Measurements from ENCODE around the gene VAV1. TPM values are rescaled to one million over a fixed set of nuclear protein-coding genes. Genes with fewer than 3 reads are reported as not detected.

VAV1 gene
- total and polyA plus RNA-seq, 9 of the 15 experiments (the other 6 are each of a cell fraction or from before 2014, with no cell fraction given) = 0.46 to 20.1 (median 11.1) TPM

DNA sequence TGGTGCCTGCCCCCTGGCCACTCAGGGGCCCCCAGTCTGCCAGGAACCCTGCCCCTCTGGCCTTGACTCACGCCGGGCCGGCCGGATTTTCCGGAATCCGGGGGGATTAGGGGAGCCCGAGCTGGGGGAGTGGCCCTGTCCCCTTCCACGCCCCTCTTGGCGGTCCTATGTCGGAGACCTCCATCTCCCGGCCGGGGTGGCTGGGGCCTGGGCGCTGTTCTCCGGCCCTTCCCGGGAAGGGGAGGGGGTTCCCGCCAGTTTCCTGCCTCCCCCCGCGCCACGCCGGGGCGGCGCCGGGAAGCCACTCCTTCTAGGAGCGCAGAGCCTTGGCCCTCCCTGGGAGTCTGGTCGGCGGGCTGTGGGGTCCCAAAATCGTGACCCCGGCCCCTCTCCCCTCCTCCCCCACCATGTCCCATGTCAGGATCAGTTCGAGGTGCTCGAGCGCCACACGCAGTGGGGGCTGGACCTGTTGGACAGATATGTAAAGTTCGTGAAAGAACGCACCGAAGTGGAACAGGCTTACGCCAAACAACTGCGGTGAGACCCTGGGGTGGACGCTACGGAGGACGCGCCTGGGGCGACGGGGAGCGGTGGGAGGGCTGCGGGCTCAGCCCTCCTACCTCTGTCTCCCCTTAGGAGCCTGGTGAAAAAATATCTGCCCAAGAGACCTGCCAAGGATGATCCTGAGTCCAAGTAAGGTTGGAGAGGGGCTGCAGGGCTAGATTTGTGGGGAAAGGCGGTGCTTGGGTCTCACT lies 31.7 kb upstream of the VAV1 start (continued):
- TF ChIP-seq, protein P1, sequence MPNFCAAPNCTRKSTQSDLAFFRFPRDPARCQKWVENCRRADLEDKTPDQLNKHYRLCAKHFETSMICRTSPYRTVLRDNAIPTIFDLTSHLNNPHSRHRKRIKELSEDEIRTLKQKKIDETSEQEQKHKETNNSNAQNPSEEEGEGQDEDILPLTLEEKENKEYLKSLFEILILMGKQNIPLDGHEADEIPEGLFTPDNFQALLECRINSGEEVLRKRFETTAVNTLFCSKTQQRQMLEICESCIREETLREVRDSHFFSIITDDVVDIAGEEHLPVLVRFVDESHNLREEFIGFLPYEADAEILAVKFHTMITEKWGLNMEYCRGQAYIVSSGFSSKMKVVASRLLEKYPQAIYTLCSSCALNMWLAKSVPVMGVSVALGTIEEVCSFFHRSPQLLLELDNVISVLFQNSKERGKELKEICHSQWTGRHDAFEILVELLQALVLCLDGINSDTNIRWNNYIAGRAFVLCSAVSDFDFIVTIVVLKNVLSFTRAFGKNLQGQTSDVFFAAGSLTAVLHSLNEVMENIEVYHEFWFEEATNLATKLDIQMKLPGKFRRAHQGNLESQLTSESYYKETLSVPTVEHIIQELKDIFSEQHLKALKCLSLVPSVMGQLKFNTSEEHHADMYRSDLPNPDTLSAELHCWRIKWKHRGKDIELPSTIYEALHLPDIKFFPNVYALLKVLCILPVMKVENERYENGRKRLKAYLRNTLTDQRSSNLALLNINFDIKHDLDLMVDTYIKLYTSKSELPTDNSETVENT (CRISPR knock-in tag; IDR thresholded peaks at IDR 0.05) = no peak
- TF ChIP-seq, protein P2, sequence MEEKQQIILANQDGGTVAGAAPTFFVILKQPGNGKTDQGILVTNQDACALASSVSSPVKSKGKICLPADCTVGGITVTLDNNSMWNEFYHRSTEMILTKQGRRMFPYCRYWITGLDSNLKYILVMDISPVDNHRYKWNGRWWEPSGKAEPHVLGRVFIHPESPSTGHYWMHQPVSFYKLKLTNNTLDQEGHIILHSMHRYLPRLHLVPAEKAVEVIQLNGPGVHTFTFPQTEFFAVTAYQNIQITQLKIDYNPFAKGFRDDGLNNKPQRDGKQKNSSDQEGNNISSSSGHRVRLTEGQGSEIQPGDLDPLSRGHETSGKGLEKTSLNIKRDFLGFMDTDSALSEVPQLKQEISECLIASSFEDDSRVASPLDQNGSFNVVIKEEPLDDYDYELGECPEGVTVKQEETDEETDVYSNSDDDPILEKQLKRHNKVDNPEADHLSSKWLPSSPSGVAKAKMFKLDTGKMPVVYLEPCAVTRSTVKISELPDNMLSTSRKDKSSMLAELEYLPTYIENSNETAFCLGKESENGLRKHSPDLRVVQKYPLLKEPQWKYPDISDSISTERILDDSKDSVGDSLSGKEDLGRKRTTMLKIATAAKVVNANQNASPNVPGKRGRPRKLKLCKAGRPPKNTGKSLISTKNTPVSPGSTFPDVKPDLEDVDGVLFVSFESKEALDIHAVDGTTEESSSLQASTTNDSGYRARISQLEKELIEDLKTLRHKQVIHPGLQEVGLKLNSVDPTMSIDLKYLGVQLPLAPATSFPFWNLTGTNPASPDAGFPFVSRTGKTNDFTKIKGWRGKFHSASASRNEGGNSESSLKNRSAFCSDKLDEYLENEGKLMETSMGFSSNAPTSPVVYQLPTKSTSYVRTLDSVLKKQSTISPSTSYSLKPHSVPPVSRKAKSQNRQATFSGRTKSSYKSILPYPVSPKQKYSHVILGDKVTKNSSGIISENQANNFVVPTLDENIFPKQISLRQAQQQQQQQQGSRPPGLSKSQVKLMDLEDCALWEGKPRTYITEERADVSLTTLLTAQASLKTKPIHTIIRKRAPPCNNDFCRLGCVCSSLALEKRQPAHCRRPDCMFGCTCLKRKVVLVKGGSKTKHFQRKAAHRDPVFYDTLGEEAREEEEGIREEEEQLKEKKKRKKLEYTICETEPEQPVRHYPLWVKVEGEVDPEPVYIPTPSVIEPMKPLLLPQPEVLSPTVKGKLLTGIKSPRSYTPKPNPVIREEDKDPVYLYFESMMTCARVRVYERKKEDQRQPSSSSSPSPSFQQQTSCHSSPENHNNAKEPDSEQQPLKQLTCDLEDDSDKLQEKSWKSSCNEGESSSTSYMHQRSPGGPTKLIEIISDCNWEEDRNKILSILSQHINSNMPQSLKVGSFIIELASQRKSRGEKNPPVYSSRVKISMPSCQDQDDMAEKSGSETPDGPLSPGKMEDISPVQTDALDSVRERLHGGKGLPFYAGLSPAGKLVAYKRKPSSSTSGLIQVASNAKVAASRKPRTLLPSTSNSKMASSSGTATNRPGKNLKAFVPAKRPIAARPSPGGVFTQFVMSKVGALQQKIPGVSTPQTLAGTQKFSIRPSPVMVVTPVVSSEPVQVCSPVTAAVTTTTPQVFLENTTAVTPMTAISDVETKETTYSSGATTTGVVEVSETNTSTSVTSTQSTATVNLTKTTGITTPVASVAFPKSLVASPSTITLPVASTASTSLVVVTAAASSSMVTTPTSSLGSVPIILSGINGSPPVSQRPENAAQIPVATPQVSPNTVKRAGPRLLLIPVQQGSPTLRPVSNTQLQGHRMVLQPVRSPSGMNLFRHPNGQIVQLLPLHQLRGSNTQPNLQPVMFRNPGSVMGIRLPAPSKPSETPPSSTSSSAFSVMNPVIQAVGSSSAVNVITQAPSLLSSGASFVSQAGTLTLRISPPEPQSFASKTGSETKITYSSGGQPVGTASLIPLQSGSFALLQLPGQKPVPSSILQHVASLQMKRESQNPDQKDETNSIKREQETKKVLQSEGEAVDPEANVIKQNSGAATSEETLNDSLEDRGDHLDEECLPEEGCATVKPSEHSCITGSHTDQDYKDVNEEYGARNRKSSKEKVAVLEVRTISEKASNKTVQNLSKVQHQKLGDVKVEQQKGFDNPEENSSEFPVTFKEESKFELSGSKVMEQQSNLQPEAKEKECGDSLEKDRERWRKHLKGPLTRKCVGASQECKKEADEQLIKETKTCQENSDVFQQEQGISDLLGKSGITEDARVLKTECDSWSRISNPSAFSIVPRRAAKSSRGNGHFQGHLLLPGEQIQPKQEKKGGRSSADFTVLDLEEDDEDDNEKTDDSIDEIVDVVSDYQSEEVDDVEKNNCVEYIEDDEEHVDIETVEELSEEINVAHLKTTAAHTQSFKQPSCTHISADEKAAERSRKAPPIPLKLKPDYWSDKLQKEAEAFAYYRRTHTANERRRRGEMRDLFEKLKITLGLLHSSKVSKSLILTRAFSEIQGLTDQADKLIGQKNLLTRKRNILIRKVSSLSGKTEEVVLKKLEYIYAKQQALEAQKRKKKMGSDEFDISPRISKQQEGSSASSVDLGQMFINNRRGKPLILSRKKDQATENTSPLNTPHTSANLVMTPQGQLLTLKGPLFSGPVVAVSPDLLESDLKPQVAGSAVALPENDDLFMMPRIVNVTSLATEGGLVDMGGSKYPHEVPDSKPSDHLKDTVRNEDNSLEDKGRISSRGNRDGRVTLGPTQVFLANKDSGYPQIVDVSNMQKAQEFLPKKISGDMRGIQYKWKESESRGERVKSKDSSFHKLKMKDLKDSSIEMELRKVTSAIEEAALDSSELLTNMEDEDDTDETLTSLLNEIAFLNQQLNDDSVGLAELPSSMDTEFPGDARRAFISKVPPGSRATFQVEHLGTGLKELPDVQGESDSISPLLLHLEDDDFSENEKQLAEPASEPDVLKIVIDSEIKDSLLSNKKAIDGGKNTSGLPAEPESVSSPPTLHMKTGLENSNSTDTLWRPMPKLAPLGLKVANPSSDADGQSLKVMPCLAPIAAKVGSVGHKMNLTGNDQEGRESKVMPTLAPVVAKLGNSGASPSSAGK (IDR thresholded peaks at IDR 0.05) = no peak
- TF ChIP-seq KDM5B (IDR thresholded peaks at IDR 0.05; ENCODE audit: insufficient replicate concordance, low read depth, low read length) (no peak), KHSRP (IDR thresholded peaks at IDR 0.05) (no peak), MXI1 (IDR thresholded peaks at IDR 0.05; ENCODE audit: low read depth, low read length) (0 out of 2 replicates have a peak, but pooled peaks have one; percentile 2), NR4A1 (CRISPR knock-in tag; IDR thresholded peaks at IDR 0.05) (no peak), NR4A1 (tag; IDR thresholded peaks at IDR 0.05) (no peak)
- TF ChIP-seq, protein P3, sequence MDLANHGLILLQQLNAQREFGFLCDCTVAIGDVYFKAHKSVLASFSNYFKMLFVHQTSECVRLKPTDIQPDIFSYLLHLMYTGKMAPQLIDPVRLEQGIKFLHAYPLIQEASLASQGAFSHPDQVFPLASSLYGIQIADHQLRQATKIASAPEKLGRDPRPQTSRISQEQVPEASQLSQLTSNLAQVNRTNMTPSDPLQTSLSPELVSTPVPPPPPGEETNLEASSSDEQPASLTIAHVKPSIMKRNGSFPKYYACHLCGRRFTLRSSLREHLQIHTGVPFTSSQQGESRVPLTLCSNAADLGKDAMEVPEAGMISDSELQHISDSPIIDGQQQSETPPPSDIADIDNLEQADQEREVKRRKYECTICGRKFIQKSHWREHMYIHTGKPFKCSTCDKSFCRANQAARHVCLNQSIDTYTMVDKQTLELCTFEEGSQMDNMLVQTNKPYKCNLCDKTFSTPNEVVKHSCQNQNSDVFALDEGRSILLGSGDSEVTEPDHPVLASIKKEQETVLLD (IDR thresholded peaks at IDR 0.05) = no peak
- TF ChIP-seq, protein P4, sequence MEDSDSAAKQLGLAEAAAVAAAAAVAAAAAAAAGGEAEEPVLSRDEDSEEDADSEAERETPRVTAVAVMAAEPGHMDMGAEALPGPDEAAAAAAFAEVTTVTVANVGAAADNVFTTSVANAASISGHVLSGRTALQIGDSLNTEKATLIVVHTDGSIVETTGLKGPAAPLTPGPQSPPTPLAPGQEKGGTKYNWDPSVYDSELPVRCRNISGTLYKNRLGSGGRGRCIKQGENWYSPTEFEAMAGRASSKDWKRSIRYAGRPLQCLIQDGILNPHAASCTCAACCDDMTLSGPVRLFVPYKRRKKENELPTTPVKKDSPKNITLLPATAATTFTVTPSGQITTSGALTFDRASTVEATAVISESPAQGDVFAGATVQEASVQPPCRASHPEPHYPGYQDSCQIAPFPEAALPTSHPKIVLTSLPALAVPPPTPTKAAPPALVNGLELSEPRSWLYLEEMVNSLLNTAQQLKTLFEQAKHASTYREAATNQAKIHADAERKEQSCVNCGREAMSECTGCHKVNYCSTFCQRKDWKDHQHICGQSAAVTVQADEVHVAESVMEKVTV (CRISPR knock-in tag; IDR thresholded peaks at IDR 0.05) = no peak

Data from K562 (cell line).